Mucosa of stomach (tissue), 1 donor: Measurements from ENCODE around the gene ACTN1.

Experiments
- H3K27me3 ChIP-seq: one replicate; pipeline ENCODE4 v1.7.0; 2013; ENCODE audit warnings: mild to moderate bottlenecking, low read length; ENCODE audit not compliant: control insufficient read depth, insufficient read depth
- H3K36me3 ChIP-seq: one replicate; pipeline ENCODE4 v1.7.0; 2013; ENCODE audit warnings: low read length; ENCODE audit not compliant: control insufficient read depth, insufficient read depth
- H3K4me1 ChIP-seq: one replicate; pipeline ENCODE4 v1.7.0; 2013; ENCODE audit warnings: mild to moderate bottlenecking, low read length; ENCODE audit not compliant: control insufficient read depth, insufficient read depth
- H3K4me3 ChIP-seq: one replicate; pipeline ENCODE4 v1.7.0; 2013; ENCODE audit warnings: low read length
- H3K9ac ChIP-seq: one replicate; pipeline ENCODE4 v1.7.0; 2013; ENCODE audit warnings: mild to moderate bottlenecking, low read length, moderate library complexity
- H3K9me3 ChIP-seq: one replicate; pipeline ENCODE4 v1.7.0; 2013; ENCODE audit warnings: mild to moderate bottlenecking, low read length, moderate library complexity; ENCODE audit not compliant: control insufficient read depth
- donor health status: Pancreatic carcinoma.

Gene ACTN1

GRCh38 chr14:68924186-68925158 is 54.6 kb downstream of the ACTN1 start:
- Histone ChIP-seq H3K27me3 (no peaks in the 10 kb centered on the region), H3K9ac (no peak overlapping the region), H3K4me1 (peaks cover 11% of the 10 kb centered on the region), H3K9me3 (no peaks in the 10 kb centered on the region), H3K36me3 (no peaks in the 10 kb centered on the region), H3K4me3 (no peak overlapping the region)

GRCh38 chr14:68922886-68923285 is 56.2 kb downstream of the ACTN1 start:
- Histone ChIP-seq H3K27me3 (no peaks in the 10 kb centered on the region), H3K36me3 (no peaks in the 10 kb centered on the region), H3K4me3 (no peak overlapping the region), H3K4me1 (peaks cover under 1% of the 10 kb centered on the region), H3K9me3 (no peaks in the 10 kb centered on the region), H3K9ac (no peak overlapping the region)

- Histone ChIP-seq H3K4me1 (no peaks in the 10 kb centered on the region), H3K4me3 (no peak overlapping the region)
These were observed 56.9 kb downstream of the ACTN1 start for GRCh38 chr14:68922201-68922621.

GRCh38 chr14:68921666-68922065 is 57.4 kb downstream of the ACTN1 start:
- Histone ChIP-seq H3K36me3 (no peaks in the 10 kb centered on the region), H3K9me3 (no peaks in the 10 kb centered on the region), H3K4me1 (no peaks in the 10 kb centered on the region), H3K27me3 (no peaks in the 10 kb centered on the region), H3K4me3 (no peak overlapping the region), H3K9ac (no peak overlapping the region)

More at GRCh38 chr14:68922201-68922621, 56.9 kb downstream of the ACTN1 start:
- Histone ChIP-seq H3K9ac (no peak overlapping the region), H3K9me3 (no peaks in the 10 kb centered on the region), H3K36me3 (no peaks in the 10 kb centered on the region), H3K27me3 (no peaks in the 10 kb centered on the region)

- Histone ChIP-seq H3K9me3 (no peaks in the 10 kb centered on the region), H3K4me3 (no peak overlapping the region), H3K36me3 (no peaks in the 10 kb centered on the region), H3K4me1 (no peaks in the 10 kb centered on the region), H3K27me3 (no peaks in the 10 kb centered on the region), H3K9ac (no peak overlapping the region)
These were observed 58.1 kb downstream of the ACTN1 start for GRCh38 chr14:68921049-68921448.

- Histone ChIP-seq H3K36me3 (no peaks in the 10 kb centered on the region), H3K4me1 (no peaks in the 10 kb centered on the region)
These were observed 59.8 kb downstream of the ACTN1 start for GRCh38 chr14:68919129-68919927.

GRCh38 chr14:68918612-68919011 is 60.5 kb downstream of the ACTN1 start:
- Histone ChIP-seq H3K36me3 (no peaks in the 10 kb centered on the region), H3K4me3 (no peak overlapping the region), H3K4me1 (no peaks in the 10 kb centered on the region), H3K9ac (no peak overlapping the region), H3K9me3 (no peaks in the 10 kb centered on the region), H3K27me3 (no peaks in the 10 kb centered on the region)

More at GRCh38 chr14:68919129-68919927, 59.8 kb downstream of the ACTN1 start:
- Histone ChIP-seq H3K4me3 (no peak overlapping the region), H3K27me3 (no peaks in the 10 kb centered on the region), H3K9me3 (no peaks in the 10 kb centered on the region), H3K9ac (no peak overlapping the region)

GRCh38 chr14:68916358-68916941 is 62.7 kb downstream of the ACTN1 start:
- Histone ChIP-seq H3K9ac (no peak overlapping the region), H3K9me3 (no peaks in the 10 kb centered on the region), H3K36me3 (no peaks in the 10 kb centered on the region), H3K4me1 (peaks cover 6% of the 10 kb centered on the region), H3K27me3 (no peaks in the 10 kb centered on the region), H3K4me3 (no peak overlapping the region)

- Histone ChIP-seq H3K27me3 (no peaks in the 10 kb centered on the region), H3K36me3 (no peaks in the 10 kb centered on the region), H3K9ac (no peak overlapping the region), H3K4me3 (no peak overlapping the region), H3K9me3 (no peaks in the 10 kb centered on the region), H3K4me1 (peaks cover 7% of the 10 kb centered on the region)
These were observed 65.6 kb downstream of the ACTN1 start for GRCh38 chr14:68913516-68913915.

GRCh38 chr14:68911594-68912227 is 67.4 kb downstream of the ACTN1 start:
- Histone ChIP-seq H3K9me3 (no peaks in the 10 kb centered on the region), H3K36me3 (no peaks in the 10 kb centered on the region), H3K27me3 (no peaks in the 10 kb centered on the region), H3K4me1 (peaks cover 7% of the 10 kb centered on the region), H3K9ac (no peak overlapping the region), H3K4me3 (no peak overlapping the region)

- no peaks in the 10 kb centered on the region for H3K36me3 ChIP-seq
- H3K9ac ChIP-seq: no peak overlapping the region
- peaks cover 7% of the 10 kb centered on the region for H3K4me1 ChIP-seq
- H3K27me3 ChIP-seq: no peaks in the 10 kb centered on the region
- H3K4me3 ChIP-seq: no peak overlapping the region
- no peaks in the 10 kb centered on the region for H3K9me3 ChIP-seq
These were observed 68.6 kb downstream of the ACTN1 start for GRCh38 chr14:68910540-68910939.
